GM12801 (cell line): ENCODE data around the gene CPLX4.

Experiments
- CTCF ChIP-seq: IDR thresholded peaks from one replicate; pipeline ENCODE4 v1.5.1; 2011; ENCODE audit warnings: control low read depth; ENCODE audit not compliant: insufficient read length; ENCODE audit errors: extremely low read depth

CPLX4 gene

GRCh38 chr18:59273759-59274532 lies 44.5 kb downstream of the CPLX4 start:
- no peak for TF ChIP-seq CTCF

GRCh38 chr18:59272891-59273758 lies 45.3 kb downstream of the CPLX4 start, which contains the start of gene RAX:
RAX (minus strand) TSS chr18:59273454; CDS start chr18:59273206, 248 bp downstream.
- TF ChIP-seq CTCF: no peak

GRCh38 chr18:59272221-59272888 lies 46.1 kb downstream of the CPLX4 start:
- no peak for TF ChIP-seq CTCF

DNA sequence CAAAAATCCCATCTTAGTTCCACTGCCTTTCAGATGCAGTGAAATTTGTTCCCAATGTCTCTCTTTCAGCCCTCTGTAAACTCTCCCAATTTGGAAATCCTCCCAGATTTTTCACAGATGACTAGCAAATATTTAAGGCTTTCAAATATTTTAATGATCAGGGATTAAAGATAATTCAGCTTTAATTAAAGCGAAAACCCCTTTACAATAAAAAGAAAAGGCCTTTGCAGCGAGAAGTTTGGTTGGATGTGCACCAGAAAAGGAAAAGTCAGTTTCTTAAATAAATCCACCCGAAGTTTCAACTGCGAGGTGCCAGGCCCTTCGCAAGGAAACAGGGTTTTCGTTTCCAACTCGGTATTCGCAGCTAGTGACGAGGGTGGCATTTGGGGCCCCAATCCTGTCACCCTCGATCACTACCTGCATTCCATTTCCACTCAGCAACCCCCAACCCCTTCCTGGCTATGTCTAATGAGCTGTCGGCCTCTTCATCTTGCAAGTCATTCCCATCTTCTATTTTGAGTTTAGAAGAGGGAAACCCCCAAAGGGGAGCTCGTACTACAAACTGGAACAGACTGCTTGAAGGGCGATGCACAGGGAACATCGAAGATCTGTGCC lies 46.7 kb downstream of the CPLX4 start:
- no peak for TF ChIP-seq CTCF

- TF ChIP-seq CTCF: no peak
These were observed 47.7 kb downstream of the CPLX4 start for GRCh38 chr18:59270689-59271257.

- TF ChIP-seq CTCF: no peak
These were observed 48.8 kb downstream of the CPLX4 start for GRCh38 chr18:59269563-59270119.
